Measurements from ENCODE around the gene ETV1. TPM values are rescaled to one million over a fixed set of nuclear protein-coding genes. Genes with fewer than 3 reads are reported as not detected.
A peak's percentile ranks its signal among the peaks of the same experiment; 100 is the strongest.

ETV1 gene
- total RNA-seq, 1 experiment from 2014 or later = 23.3 TPM

DNA sequence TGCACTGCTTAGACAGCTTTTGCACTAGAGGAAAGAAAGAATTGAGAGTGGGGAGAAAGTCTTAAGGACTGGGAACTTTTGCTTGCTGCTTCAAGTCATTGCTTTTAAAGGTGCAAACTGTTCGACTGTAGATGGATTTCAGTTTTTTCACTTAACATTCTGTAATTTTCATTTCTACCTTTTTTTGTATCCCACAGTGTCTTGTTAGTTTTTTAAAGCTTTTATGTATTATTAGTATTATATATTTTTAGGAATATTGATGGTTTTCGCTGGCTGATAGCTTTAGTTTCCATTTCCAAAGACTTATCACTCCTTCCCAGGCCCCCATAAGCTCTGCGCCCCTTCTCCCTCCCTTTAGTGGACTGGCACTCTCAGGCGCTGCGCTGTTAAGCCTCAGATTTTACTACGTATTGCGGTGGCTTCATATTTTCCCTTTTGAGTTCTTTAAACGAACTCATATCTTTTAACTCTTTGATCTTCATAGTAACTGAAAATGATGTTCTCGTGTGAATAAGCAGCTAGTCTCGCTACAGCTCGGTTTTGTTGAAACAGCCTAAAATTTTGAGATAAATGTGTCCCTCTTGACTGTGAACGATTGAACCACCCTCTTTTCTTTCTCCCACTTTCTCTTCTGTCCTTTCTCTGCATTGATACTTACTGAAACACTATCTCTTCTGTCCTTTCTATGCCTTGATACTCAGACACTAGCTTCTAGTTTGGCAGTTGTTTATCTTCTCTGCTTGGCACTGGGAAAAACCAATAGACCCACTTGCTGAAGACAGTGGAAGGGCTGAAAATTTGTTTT, 2.5 kb upstream of the ETV1 start:
- CTCF ChIA-PET = interaction anchor here (1.0 kb wide), 1 partner anchor 11 kb away, joined by 3 read pairs; no protein-coding TSS in a partner anchor
- peaks cover 9 to 13% of the 10 kb centered on the region in 2 experiments; a peak in 3 of 4 replicates for H3K4me1 ChIP-seq (ENCODE audit: control insufficient read depth in 1 of 2, insufficient read depth in 2 of 2, low read length in 2 of 2)
- no peaks in the 10 kb centered on the region for H4K20me1 ChIP-seq (ENCODE audit: insufficient read depth)
- intact Hi-C loops (cut with micrococcal nuclease) = no loop called here
- RAD21 ChIA-PET (ENCODE audit: low non-redundant PET in 1 of 2, low total read pairs in 2 of 2, uncharacterized antibody in 2 of 2, unreplicated experiment in 2 of 2) = no interaction called here
- no peaks in the 10 kb centered on the region; the same call in 1 of the 2 replicates for H3K9me2 ChIP-seq (ENCODE audit: insufficient read depth)
- H3K79me2 ChIP-seq (ENCODE audit: insufficient read depth, low read length) = no peaks in the 10 kb centered on the region
- BruUV-seq (replicated peaks) = TSS peak; percentile 92
- H3K36me3 ChIP-seq (ENCODE audit: control insufficient read depth in 1 of 2, insufficient read depth in 2 of 2, low read length in 2 of 2) = no peaks in the 10 kb centered on the region
- H3K4me2 ChIP-seq (ENCODE audit: low read length) = peak overlapping the region; percentile 78
- peak overlapping the region; percentile 68 for H3K27ac ChIP-seq (ENCODE audit: low read depth, low read length)
- POLR2A ChIA-PET = interaction anchor here (0.9 kb wide), 1 partner anchor 13 kb away, joined by 4 read pairs; no protein-coding TSS in a partner anchor
- no peak for DNase-seq (ENCODE audit: low read depth, low spot score)
- H3K9me3 ChIP-seq (ENCODE audit: control insufficient read depth in 1 of 2, insufficient read depth in 1 of 2, low read depth in 1 of 2, low read length in 2 of 2) = no peaks in the 10 kb centered on the region
- TF ChIP-seq SIN3A (IDR thresholded peaks at IDR 0.05; ENCODE audit: low read depth) (no peak), RAD21 (IDR thresholded peaks at IDR 0.05; ENCODE audit: low read depth) (no peak), ELF1 (IDR thresholded peaks at IDR 0.05; ENCODE audit: borderline replicate concordance, low read depth) (no peak), YY1 (IDR thresholded peaks at IDR 0.05; ENCODE audit: extremely low read depth, insufficient replicate concordance, low read depth, low read length) (no peak), ZBTB33 (IDR thresholded peaks at IDR 0.05; ENCODE audit: extremely low read depth, insufficient replicate concordance, low read length) (no peak), ZNF274 (IDR thresholded peaks at IDR 0.05; ENCODE audit: low read depth, low read length) (no peak), ZFX (IDR thresholded peaks at IDR 0.05) (no peak), EZH2 (IDR thresholded peaks at IDR 0.05) (no peak), CBX3 (IDR thresholded peaks at IDR 0.05; ENCODE audit: low read depth) (no peak), REST (IDR thresholded peaks at IDR 0.05; ENCODE audit: low read depth) (no peak), JUND (IDR thresholded peaks at IDR 0.05) (no peak), FOSL1 (IDR thresholded peaks at IDR 0.05; ENCODE audit: low read depth) (no peak), SP1 (IDR thresholded peaks at IDR 0.05; ENCODE audit: low read depth) (no peak), CEBPB (IDR thresholded peaks at IDR 0.05; ENCODE audit: low read depth) (no peak), MAX (IDR thresholded peaks at IDR 0.05) (no peak), EZH2phosphoT487 (IDR thresholded peaks at IDR 0.05; ENCODE audit: borderline replicate concordance) (no peak)
- TF ChIP-seq, protein P1, sequence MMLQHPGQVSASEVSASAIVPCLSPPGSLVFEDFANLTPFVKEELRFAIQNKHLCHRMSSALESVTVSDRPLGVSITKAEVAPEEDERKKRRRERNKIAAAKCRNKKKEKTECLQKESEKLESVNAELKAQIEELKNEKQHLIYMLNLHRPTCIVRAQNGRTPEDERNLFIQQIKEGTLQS (IDR thresholded peaks at IDR 0.05) = no peak
- H2AFZ ChIP-seq (ENCODE audit: low read depth, low read length, poor library complexity, severe bottlenecking) = peak overlapping the region; percentile 78
- H3K4me3 ChIP-seq (replicated peaks in 1 of 2; ENCODE audit: low read depth in 1 of 2, low read length in 2 of 2) = no peak overlapping the region
- no peak overlapping the region for H3K9ac ChIP-seq (ENCODE audit: low read length)
- no peak for ATAC-seq
- H3K27me3 ChIP-seq (ENCODE audit: insufficient read depth, low read length) = no peaks in the 10 kb centered on the region
